ENCODE results near the gene ZNF12. TPM values are rescaled to one million over a fixed set of nuclear protein-coding genes. Genes with fewer than 3 reads are reported as not detected.

The ZNF12 gene
- total and polyA plus RNA-seq, 4 donors = 4.4 to 9.9 (median 7.6) TPM

- Histone ChIP-seq H3K9me3 (ENCODE audit: control insufficient read depth in 4 of 4, low read length in 3 of 4) (peaks cover 2 to 22% (median 8%) of the 10 kb centered on the region in 4 donors), H3K36me3 (ENCODE audit: control insufficient read depth in 4 of 4, insufficient read depth in 3 of 4, low read depth in 1 of 4, low read length in 3 of 4) (peaks cover 21 to 39% (median 23%) of the 10 kb centered on the region in 4 donors), H3K4me3 (ENCODE audit: low read depth in 1 of 3, low read length in 3 of 3) (no peak overlapping the region), H3K4me1 (ENCODE audit: control insufficient read depth in 4 of 4, insufficient read depth in 4 of 4, low read length in 3 of 4) (no peaks in the 10 kb centered on the region), H3K27me3 (ENCODE audit: control insufficient read depth in 4 of 4, insufficient read depth in 4 of 4, low read length in 3 of 4) (no peaks in the 10 kb centered on the region), H3K27ac (ENCODE audit: low read depth in 1 of 2, low read length in 2 of 2) (no peak overlapping the region), H3K9ac (ENCODE audit: low read depth in 1 of 2, low read length in 2 of 2) (no peak overlapping the region)
- TF ChIP-seq MAX (IDR thresholded peaks at IDR 0.05) (no peak), NR2F2 (IDR thresholded peaks at IDR 0.05) (no peak), FOXA2 (IDR thresholded peaks at IDR 0.05) (no peak), FOXA1 (IDR thresholded peaks at IDR 0.05) (no peak), YY1 (IDR thresholded peaks at IDR 0.05) (no peak), JUND (IDR thresholded peaks at IDR 0.05) (no peak), SP1 (IDR thresholded peaks at IDR 0.05) (no peak), RAD21 (IDR thresholded peaks at IDR 0.05) (no peak), HNF4G (IDR thresholded peaks at IDR 0.05) (no peak)
- DNase-seq (ENCODE audit: low spot score) = no peak
- 97% methylated on average over 48 of the region's 48 CpGs for WGBS
These were observed 51.7 kb downstream of the ZNF12 start for GRCh38 chr7:6654842-6655610.

- Histone ChIP-seq H3K4me3 (ENCODE audit: low read depth in 1 of 3, low read length in 3 of 3) (no peak overlapping the region), H3K27me3 (ENCODE audit: control insufficient read depth in 4 of 4, insufficient read depth in 4 of 4, low read length in 3 of 4) (no peaks in the 10 kb centered on the region), H3K9me3 (ENCODE audit: control insufficient read depth in 4 of 4, low read length in 3 of 4) (peaks cover 2 to 19% (median 8%) of the 10 kb centered on the region in 4 donors), H3K9ac (ENCODE audit: low read depth in 1 of 2, low read length in 2 of 2) (no peak overlapping the region), H3K27ac (ENCODE audit: low read depth in 1 of 2, low read length in 2 of 2) (no peak overlapping the region), H3K36me3 (ENCODE audit: control insufficient read depth in 4 of 4, insufficient read depth in 3 of 4, low read depth in 1 of 4, low read length in 3 of 4) (peaks cover 21 to 47% (median 26%) of the 10 kb centered on the region in 4 donors), H3K4me1 (ENCODE audit: control insufficient read depth in 4 of 4, insufficient read depth in 4 of 4, low read length in 3 of 4) (no peaks in the 10 kb centered on the region)
- TF ChIP-seq RXRA (IDR thresholded peaks at IDR 0.05) = no peak
- no peak for TF ChIP-seq GABPA (IDR thresholded peaks at IDR 0.05 in 1 of 2, conservative IDR thresholded peaks at IDR 0.05 in 1 of 2)
- no peak for TF ChIP-seq SP1 (IDR thresholded peaks at IDR 0.05)
- TF ChIP-seq FOXA2 (IDR thresholded peaks at IDR 0.05) = no peak
- no peak for TF ChIP-seq HNF4G (IDR thresholded peaks at IDR 0.05)
- no peak for TF ChIP-seq ZBTB33 (IDR thresholded peaks at IDR 0.05)
- no peak for TF ChIP-seq TAF1 (conservative IDR thresholded peaks at IDR 0.05)
- no peak for TF ChIP-seq NR2F2 (IDR thresholded peaks at IDR 0.05)
- TF ChIP-seq FOXA1 (IDR thresholded peaks at IDR 0.05) = no peak
- no peak for TF ChIP-seq HNF4A (conservative IDR thresholded peaks at IDR 0.05)
- TF ChIP-seq CTCF (IDR thresholded peaks at IDR 0.05; ENCODE audit: low read depth, low read length, missing input control) = no peak
- no peak for TF ChIP-seq YY1 (IDR thresholded peaks at IDR 0.05)
- no peak for TF ChIP-seq EGR1 (IDR thresholded peaks at IDR 0.05; ENCODE audit: low read depth in 2 of 2)
- WGBS = 95% methylated on average over 94 of the region's 94 CpGs
- DNase-seq (ENCODE audit: low spot score) = no peak
These were observed 52.5 kb downstream of the ZNF12 start for GRCh38 chr7:6654113-6654841.

All from liver (tissue), 9 donors.